Neural cell (in vitro differentiated cells): Measurements from ENCODE around the gene FOXK1. TPM values are rescaled to one million over a fixed set of nuclear protein-coding genes. Genes with fewer than 3 reads are reported as not detected.

Source experiments
- H2AFZ ChIP-seq: fragments of 200-600, 300-800 bp; sonication (generic), shearing (Covaris generic); 2 replicates; pipeline ENCODE4 v1.6.0; 2014; ENCODE audit warnings: low read depth, mild to moderate bottlenecking, antibody characterized with exemption, low read length, moderate library complexity
- H3F3A ChIP-seq: fragments of 200-600 bp; shearing (Covaris generic); 2 replicates; pipeline ENCODE4 v1.6.1; 2016; ENCODE audit warnings: mild to moderate bottlenecking, moderate library complexity, mixed read lengths, antibody characterized with exemption, low read length; ENCODE audit not compliant: insufficient read depth, poor library complexity, severe bottlenecking
- H3K27ac ChIP-seq: fragments of 200-600, 300-800 bp; sonication (generic), shearing (Covaris generic); 2 replicates; pipeline ENCODE4 v1.5.1; 2014; ENCODE audit warnings: mild to moderate bottlenecking, low read length, moderate library complexity
- H3K27me3 ChIP-seq: fragments of 300-800, 200-600 bp; sonication (generic), shearing (Covaris generic); 2 replicates; pipeline ENCODE4 v1.6.0; 2014; ENCODE audit warnings: mild to moderate bottlenecking, low read depth, low read length, moderate library complexity; ENCODE audit not compliant: insufficient read depth
- H3K36me3 ChIP-seq: fragments of 300-800, 200-600 bp; sonication (generic), shearing (Covaris generic); 2 replicates; pipeline ENCODE4 v1.5.1; 2014; ENCODE audit warnings: mild to moderate bottlenecking, antibody characterized with exemption, low read length, moderate library complexity; ENCODE audit not compliant: insufficient read depth
- H3K4me2 ChIP-seq: fragments of 300-800, 200-600 bp; sonication (generic), shearing (Covaris generic); 2 replicates; pipeline ENCODE4 v1.6.0; 2014; ENCODE audit warnings: mild to moderate bottlenecking, low read length
- H3K4me3 ChIP-seq: fragments of 300-800, 200-600 bp; sonication (generic), shearing (Covaris generic); 2 replicates; pipeline ENCODE4 v1.5.1; 2014; ENCODE audit warnings: mild to moderate bottlenecking, low read length, moderate library complexity
- H3K79me2 ChIP-seq: fragments of 200-600 bp; shearing (Covaris generic); replicated peaks from 2 replicates; pipeline ENCODE4 v1.6.0; 2014; ENCODE audit warnings: mild to moderate bottlenecking, low read length, moderate library complexity; ENCODE audit not compliant: insufficient read depth
- H3K9ac ChIP-seq: fragments of 300-800, 200-600 bp; sonication (generic), shearing (Covaris generic); 2 replicates; pipeline ENCODE4 v1.6.1; 2016; ENCODE audit warnings: mild to moderate bottlenecking, low read length, mixed read lengths
- H3K9me2 ChIP-seq: fragments of 200-600 bp; shearing (Covaris generic); 2 replicates; pipeline ENCODE4 v1.6.1; 2016; ENCODE audit warnings: mild to moderate bottlenecking, low read length, mixed read lengths; ENCODE audit not compliant: insufficient read depth
- H3K9me3 ChIP-seq: fragments of 200-600, 300-800 bp; sonication (generic), shearing (Covaris generic); 2 replicates; pipeline ENCODE4 v1.6.1; 2016; ENCODE audit warnings: mild to moderate bottlenecking, mixed run types, low read length, moderate library complexity, mixed read lengths
- H4K20me1 ChIP-seq: fragments of 200-600 bp; shearing (Covaris generic); 2 replicates; pipeline ENCODE4 v1.6.1; 2016; ENCODE audit warnings: mild to moderate bottlenecking, mixed run types; ENCODE audit not compliant: insufficient read depth
- EP300 ChIP-seq: fragments of 450-650 bp; conservative IDR thresholded peaks from 2 replicates; pipeline ENCODE4 v1.6.1; 2014; ENCODE audit warnings: antibody characterized with exemption, mild to moderate bottlenecking, moderate library complexity; ENCODE audit not compliant: poor library complexity, severe bottlenecking
- EZH2 ChIP-seq: fragments of 200-600, 300-800 bp; shearing (Covaris generic), sonication (generic); IDR thresholded peaks from 2 replicates; pipeline ENCODE4 v1.6.1; 2014; ENCODE audit warnings: antibody characterized with exemption, low read length, borderline replicate concordance, mild to moderate bottlenecking; ENCODE audit not compliant: insufficient read depth, poor library complexity, severe bottlenecking
- MXI1 ChIP-seq: fragments of 450-650 bp; conservative IDR thresholded peaks from 2 replicates; pipeline ENCODE4 v1.6.1; 2014; ENCODE audit warnings: antibody characterized with exemption, mild to moderate bottlenecking; ENCODE audit not compliant: poor library complexity, severe bottlenecking
- POLR2AphosphoS5 ChIP-seq: IDR thresholded peaks from 2 replicates; pipeline ENCODE4 v1.6.1; 2012
- RAD21 ChIP-seq: fragments of 450-650 bp; conservative IDR thresholded peaks from 2 replicates; pipeline ENCODE4 v1.6.1; 2014; ENCODE audit warnings: antibody characterized with exemption, mild to moderate bottlenecking, moderate library complexity
- SMC3 ChIP-seq: fragments of 450-650 bp; conservative IDR thresholded peaks from 2 replicates; pipeline ENCODE4 v1.6.1; 2014; ENCODE audit warnings: antibody characterized with exemption, mild to moderate bottlenecking, moderate library complexity; ENCODE audit not compliant: poor library complexity
- TAF1 ChIP-seq: IDR thresholded peaks from 2 replicates; pipeline ENCODE4 v1.6.1; 2012; ENCODE audit warnings: low read depth
- polyA plus RNA-seq: library from polyadenylated mRNA; depleted of rRNA; stranded (reverse); fragments of >200 nt; gene quantifications from 2 replicates; pipeline ENCODE4 v1.2.3, GENCODE V29; 2014
- TF ChIP-seq, protein P1 (sequence below): IDR thresholded peaks from 2 replicates; pipeline ENCODE4 v1.6.1; 2012; ENCODE audit warnings: borderline replicate concordance
- TF ChIP-seq, protein P2 (sequence below): fragments of 450-650 bp; IDR thresholded peaks from 2 replicates; pipeline ENCODE4 v1.5.1; 2014; ENCODE audit warnings: antibody characterized with exemption, mild to moderate bottlenecking, moderate library complexity; ENCODE audit not compliant: poor library complexity, severe bottlenecking

Gene FOXK1
- polyA plus RNA-seq, 1 donor from 2014 or later = 7.4 TPM

DNA sequence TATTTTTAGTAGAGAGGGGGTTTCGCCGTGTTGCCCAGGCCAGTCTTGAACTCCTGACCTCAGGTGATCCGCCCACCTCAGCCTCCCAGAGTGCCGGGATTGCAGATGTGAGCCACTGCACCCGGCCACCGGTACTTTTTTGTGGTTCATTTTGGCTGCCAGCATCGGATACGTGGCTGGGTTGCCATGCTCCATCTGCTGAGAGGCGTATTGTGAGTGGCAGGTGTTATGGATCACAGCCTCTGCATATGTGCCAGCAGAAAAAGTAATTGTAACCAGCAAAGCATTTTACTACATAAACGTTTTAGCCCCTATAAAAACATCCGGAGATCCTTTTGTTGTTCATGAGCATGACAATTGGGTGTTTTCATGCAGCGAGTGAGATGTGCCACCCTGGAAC is 7.1 kb downstream of the FOXK1 start:
- no peak overlapping the region for H3K4me3 ChIP-seq
- no peaks in the 10 kb centered on the region for H3K27me3 ChIP-seq
- no peaks in the 10 kb centered on the region for H3K9me2 ChIP-seq
- H3K9ac ChIP-seq = no peak overlapping the region
- H4K20me1 ChIP-seq = no peaks in the 10 kb centered on the region
- TF ChIP-seq, protein P1, sequence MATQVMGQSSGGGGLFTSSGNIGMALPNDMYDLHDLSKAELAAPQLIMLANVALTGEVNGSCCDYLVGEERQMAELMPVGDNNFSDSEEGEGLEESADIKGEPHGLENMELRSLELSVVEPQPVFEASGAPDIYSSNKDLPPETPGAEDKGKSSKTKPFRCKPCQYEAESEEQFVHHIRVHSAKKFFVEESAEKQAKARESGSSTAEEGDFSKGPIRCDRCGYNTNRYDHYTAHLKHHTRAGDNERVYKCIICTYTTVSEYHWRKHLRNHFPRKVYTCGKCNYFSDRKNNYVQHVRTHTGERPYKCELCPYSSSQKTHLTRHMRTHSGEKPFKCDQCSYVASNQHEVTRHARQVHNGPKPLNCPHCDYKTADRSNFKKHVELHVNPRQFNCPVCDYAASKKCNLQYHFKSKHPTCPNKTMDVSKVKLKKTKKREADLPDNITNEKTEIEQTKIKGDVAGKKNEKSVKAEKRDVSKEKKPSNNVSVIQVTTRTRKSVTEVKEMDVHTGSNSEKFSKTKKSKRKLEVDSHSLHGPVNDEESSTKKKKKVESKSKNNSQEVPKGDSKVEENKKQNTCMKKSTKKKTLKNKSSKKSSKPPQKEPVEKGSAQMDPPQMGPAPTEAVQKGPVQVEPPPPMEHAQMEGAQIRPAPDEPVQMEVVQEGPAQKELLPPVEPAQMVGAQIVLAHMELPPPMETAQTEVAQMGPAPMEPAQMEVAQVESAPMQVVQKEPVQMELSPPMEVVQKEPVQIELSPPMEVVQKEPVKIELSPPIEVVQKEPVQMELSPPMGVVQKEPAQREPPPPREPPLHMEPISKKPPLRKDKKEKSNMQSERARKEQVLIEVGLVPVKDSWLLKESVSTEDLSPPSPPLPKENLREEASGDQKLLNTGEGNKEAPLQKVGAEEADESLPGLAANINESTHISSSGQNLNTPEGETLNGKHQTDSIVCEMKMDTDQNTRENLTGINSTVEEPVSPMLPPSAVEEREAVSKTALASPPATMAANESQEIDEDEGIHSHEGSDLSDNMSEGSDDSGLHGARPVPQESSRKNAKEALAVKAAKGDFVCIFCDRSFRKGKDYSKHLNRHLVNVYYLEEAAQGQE = no peak
- TF ChIP-seq RAD21 = no peak
- TF ChIP-seq EP300 = no peak
- TF ChIP-seq POLR2AphosphoS5 = no peak
- TF ChIP-seq, protein P2, sequence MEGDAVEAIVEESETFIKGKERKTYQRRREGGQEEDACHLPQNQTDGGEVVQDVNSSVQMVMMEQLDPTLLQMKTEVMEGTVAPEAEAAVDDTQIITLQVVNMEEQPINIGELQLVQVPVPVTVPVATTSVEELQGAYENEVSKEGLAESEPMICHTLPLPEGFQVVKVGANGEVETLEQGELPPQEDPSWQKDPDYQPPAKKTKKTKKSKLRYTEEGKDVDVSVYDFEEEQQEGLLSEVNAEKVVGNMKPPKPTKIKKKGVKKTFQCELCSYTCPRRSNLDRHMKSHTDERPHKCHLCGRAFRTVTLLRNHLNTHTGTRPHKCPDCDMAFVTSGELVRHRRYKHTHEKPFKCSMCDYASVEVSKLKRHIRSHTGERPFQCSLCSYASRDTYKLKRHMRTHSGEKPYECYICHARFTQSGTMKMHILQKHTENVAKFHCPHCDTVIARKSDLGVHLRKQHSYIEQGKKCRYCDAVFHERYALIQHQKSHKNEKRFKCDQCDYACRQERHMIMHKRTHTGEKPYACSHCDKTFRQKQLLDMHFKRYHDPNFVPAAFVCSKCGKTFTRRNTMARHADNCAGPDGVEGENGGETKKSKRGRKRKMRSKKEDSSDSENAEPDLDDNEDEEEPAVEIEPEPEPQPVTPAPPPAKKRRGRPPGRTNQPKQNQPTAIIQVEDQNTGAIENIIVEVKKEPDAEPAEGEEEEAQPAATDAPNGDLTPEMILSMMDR = no peak
- TF ChIP-seq MXI1 = no peak
- no peak for TF ChIP-seq EZH2
- TF ChIP-seq TAF1 = no peak
- no peak for TF ChIP-seq SMC3
- no peaks in the 10 kb centered on the region for H3K36me3 ChIP-seq
- H2AFZ ChIP-seq = no peak overlapping the region
- no peaks in the 10 kb centered on the region for H3K9me3 ChIP-seq
- no peak overlapping the region for H3K4me2 ChIP-seq
- H3K27ac ChIP-seq = no peak overlapping the region
- H3F3A ChIP-seq = no peaks in the 10 kb centered on the region
- H3K79me2 ChIP-seq = peaks cover 75% of the 10 kb centered on the region

DNA sequence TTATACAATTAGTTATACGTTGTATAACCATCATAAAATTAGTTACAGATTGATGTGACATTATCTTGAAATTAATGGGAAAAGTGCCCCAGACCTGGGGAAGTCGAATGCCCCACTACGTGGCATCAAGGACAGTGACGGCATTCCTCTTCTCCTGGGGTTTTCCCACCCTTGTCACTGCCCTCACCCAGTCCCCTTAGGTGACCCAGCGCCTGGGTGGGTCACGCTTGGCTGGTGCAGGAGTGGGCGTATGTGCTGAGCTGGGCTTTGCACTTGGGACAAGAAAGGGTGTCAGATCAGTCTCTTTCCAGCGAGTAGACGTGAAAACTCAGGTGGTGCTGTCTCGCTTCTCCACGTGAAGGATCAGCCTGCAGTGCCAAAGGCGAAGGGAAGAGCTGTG is 7.6 kb downstream of the FOXK1 start:
- H3K4me3 ChIP-seq = no peak overlapping the region
- TF ChIP-seq RAD21 (no peak), EZH2 (no peak), EP300 (no peak), TAF1 (no peak)
- TF ChIP-seq, protein P2 = no peak
- TF ChIP-seq, protein P1 = no peak
- no peaks in the 10 kb centered on the region for H4K20me1 ChIP-seq
- no peaks in the 10 kb centered on the region for H3F3A ChIP-seq
- H3K9ac ChIP-seq = no peak overlapping the region
- H2AFZ ChIP-seq = no peak overlapping the region
- no peaks in the 10 kb centered on the region for H3K36me3 ChIP-seq
- peaks cover 74% of the 10 kb centered on the region for H3K79me2 ChIP-seq
- no peaks in the 10 kb centered on the region for H3K9me3 ChIP-seq
- no peaks in the 10 kb centered on the region for H3K9me2 ChIP-seq
- H3K4me2 ChIP-seq = no peak overlapping the region
- H3K27ac ChIP-seq = no peak overlapping the region
- H3K27me3 ChIP-seq = no peaks in the 10 kb centered on the region
